Ovary (tissue), 3 donors: ENCODE results near the gene ROR2.

Source experiments
- EP300 ChIP-seq: sonication (generic); formaldehyde crosslinking; IDR thresholded peaks from one replicate; pipeline ENCODE4 v1.6.1; 2017; ENCODE audit warnings: antibody characterized with exemption
- POLR2A ChIP-seq: fragments of 450-650 bp; IDR thresholded peaks from one replicate; pipeline ENCODE4 v1.6.1; 2017; ENCODE audit warnings: antibody characterized with exemption, mild to moderate bottlenecking, moderate library complexity
- TF ChIP-seq, protein P1 (sequence below), 3 donors: fragments of 450-650 bp in 2 of 3; fragments of 200-600 bp in 1 of 3; IDR thresholded peaks; one replicate each; pipeline versions ENCODE4 v1.5.1 to v1.8.0; 2016 to 2022; ENCODE audit warnings: antibody characterized with exemption in 3 of 3, mild to moderate bottlenecking in 1 of 3
- donor health status: DM: no; HTN: no; CAD: no.

DNA sequence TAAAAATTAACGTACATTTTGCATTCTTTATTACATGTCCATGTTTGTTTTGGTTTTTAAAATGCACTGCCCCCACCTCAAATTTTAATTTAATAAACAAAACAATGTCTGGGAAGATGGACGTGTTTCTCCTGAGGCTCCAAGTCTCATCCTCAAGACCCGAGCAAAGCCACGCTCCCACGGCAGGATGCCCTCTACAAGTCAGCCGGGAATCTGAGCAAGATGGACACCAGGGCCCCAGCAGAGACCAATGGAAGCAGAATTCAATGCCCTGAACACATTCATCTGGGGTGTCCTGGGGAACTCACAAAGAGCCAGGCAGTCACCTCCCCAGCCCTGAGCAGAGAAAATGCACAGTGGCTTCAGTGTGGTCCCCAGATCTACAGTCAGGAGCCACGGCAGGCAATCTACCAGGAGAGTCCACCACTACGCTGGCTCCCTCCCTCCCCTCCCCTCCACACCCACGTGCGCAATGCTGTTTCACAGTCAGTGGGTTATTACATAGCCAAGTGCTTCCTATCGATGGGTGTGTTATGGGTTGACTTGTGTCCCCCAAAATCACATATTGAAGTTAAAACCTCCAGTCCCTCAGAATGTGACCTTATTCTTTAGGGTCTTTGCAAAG lies 129.8 kb downstream of the ROR2 start:
- TF ChIP-seq, protein P1, sequence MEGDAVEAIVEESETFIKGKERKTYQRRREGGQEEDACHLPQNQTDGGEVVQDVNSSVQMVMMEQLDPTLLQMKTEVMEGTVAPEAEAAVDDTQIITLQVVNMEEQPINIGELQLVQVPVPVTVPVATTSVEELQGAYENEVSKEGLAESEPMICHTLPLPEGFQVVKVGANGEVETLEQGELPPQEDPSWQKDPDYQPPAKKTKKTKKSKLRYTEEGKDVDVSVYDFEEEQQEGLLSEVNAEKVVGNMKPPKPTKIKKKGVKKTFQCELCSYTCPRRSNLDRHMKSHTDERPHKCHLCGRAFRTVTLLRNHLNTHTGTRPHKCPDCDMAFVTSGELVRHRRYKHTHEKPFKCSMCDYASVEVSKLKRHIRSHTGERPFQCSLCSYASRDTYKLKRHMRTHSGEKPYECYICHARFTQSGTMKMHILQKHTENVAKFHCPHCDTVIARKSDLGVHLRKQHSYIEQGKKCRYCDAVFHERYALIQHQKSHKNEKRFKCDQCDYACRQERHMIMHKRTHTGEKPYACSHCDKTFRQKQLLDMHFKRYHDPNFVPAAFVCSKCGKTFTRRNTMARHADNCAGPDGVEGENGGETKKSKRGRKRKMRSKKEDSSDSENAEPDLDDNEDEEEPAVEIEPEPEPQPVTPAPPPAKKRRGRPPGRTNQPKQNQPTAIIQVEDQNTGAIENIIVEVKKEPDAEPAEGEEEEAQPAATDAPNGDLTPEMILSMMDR (IDR thresholded peaks at IDR 0.05), result no peak
- TF ChIP-seq POLR2A (no peak), EP300 (no peak)
